DOHH2 (cell line): Measurements from ENCODE around the gene FAM9C.

Source experiments
- EZH2phosphoT487 ChIP-seq: fragments of 200-600 bp; sonication (generic); IDR thresholded peaks from 2 replicates; pipeline ENCODE4 v1.6.1; 2017; ENCODE audit warnings: borderline replicate concordance, mild to moderate bottlenecking, antibody characterized with exemption, low read length, moderate library complexity, mixed read lengths
- TF ChIP-seq, protein P1 (sequence below): fragments of 200-600 bp; sonication (generic); IDR thresholded peaks from one replicate; pipeline ENCODE4 v1.5.1; 2014; ENCODE audit warnings: antibody characterized with exemption, mild to moderate bottlenecking, low read depth, low read length; ENCODE audit not compliant: poor library complexity, severe bottlenecking

DNA sequence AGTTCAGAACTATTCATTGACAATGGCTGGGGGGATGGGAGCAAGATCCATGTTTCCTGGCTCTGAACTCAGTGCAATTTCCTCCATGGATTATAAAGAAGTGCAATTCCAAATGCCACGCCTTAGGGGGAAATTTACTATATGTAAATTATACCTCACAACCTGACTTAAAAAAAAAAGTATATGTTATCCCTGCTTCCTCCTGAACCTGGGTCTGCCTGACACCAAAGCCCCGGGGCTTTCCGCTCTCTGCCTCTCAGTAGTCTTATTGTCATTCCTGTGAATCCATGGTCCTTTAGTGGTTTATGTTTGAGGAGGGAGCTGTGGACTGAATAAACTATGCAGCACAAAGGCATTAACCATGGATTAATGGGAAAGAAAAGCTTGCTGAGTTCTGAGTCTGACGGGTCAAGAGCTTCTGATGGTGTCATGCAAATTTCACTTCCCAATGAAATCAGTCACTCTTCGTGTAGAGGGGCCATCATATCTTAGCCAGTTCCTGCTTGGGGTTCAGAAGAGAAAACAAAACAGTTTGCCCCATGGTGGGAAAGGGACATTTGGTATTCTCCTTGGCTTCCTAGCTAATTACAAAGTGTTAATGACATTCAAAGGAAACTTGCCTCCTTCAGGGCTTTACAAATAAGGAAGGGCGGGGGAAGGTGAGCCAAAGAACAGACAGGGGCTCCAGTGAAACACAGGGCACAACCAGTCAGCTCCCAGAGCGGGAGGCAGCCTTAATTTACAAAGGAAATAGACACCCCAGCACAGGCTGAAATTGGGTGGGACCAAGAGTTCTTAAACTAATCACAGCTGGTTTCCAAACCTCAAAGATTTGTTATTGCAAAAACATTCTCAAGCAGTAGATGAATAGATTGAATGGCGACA is 14.3 kb downstream of the FAM9C start:
- TF ChIP-seq, protein P1, sequence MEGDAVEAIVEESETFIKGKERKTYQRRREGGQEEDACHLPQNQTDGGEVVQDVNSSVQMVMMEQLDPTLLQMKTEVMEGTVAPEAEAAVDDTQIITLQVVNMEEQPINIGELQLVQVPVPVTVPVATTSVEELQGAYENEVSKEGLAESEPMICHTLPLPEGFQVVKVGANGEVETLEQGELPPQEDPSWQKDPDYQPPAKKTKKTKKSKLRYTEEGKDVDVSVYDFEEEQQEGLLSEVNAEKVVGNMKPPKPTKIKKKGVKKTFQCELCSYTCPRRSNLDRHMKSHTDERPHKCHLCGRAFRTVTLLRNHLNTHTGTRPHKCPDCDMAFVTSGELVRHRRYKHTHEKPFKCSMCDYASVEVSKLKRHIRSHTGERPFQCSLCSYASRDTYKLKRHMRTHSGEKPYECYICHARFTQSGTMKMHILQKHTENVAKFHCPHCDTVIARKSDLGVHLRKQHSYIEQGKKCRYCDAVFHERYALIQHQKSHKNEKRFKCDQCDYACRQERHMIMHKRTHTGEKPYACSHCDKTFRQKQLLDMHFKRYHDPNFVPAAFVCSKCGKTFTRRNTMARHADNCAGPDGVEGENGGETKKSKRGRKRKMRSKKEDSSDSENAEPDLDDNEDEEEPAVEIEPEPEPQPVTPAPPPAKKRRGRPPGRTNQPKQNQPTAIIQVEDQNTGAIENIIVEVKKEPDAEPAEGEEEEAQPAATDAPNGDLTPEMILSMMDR, result no peak
- TF ChIP-seq EZH2phosphoT487, result no peak
